Cardiac muscle cell (in vitro differentiated cells and primary cell): ENCODE measurements around the gene FNIP2. TPM values are rescaled to one million over a fixed set of nuclear protein-coding genes. Genes with fewer than 3 reads are reported as not detected.

ENCODE experiments used
- DNase-seq, 2 donors: peaks; one replicate each; pipeline versions ENCODE4 v3.0.0 to v3.0.0-alpha.2; 2010 to 2017; ENCODE audit warnings: low read depth in 1 of 2, low spot score in 1 of 2
- H3K27ac ChIP-seq: fragments of 200-600 bp; sonication (generic); 2 replicates; pipeline ENCODE4 v1.5.1; 2016
- H3K27me3 ChIP-seq: fragments of 200-600 bp; sonication (generic); 2 replicates; pipeline ENCODE4 v1.6.0; 2016; ENCODE audit warnings: control low read depth
- H3K36me3 ChIP-seq: fragments of 200-600 bp; sonication (generic); 2 replicates; pipeline ENCODE4 v1.5.1; 2016; ENCODE audit warnings: control low read depth
- H3K4me1 ChIP-seq: fragments of 200-600 bp; sonication (generic); 2 replicates; pipeline ENCODE4 v1.8.1; 2017; ENCODE audit warnings: low read depth, mild to moderate bottlenecking, mixed run types
- H3K4me3 ChIP-seq: fragments of 200-600 bp; sonication (generic); 2 replicates; pipeline ENCODE4 v1.5.1; 2016; ENCODE audit warnings: mild to moderate bottlenecking
- H3K9me3 ChIP-seq: fragments of 200-600 bp; sonication (generic); 2 replicates; pipeline ENCODE4 v1.5.1; 2017; ENCODE audit warnings: low read depth, mild to moderate bottlenecking, control low read depth
- CTCF ChIP-seq: IDR thresholded peaks from 2 replicates; pipeline ENCODE4 v1.5.1; 2012; ENCODE audit warnings: low read depth, mild to moderate bottlenecking, low read length
- polyA plus RNA-seq: library from polyadenylated mRNA; unstranded; fragments of >200 nt; fragmentation: Nextera tagmentation; extraction: Ambion mirVana; gene quantifications from 2 replicates; pipeline ENCODE4 v1.2.1, GENCODE V29; 2016
- total RNA-seq: library from RNA; depleted of rRNA; stranded (reverse); fragments of >200 nt; gene quantifications from 2 replicates; pipeline ENCODE4 v1.2.3, GENCODE V29; 2016

The FNIP2 gene
- total and polyA plus RNA-seq, 2 experiments from 2014 or later: 29.9 to 74.4 TPM

- DNase-seq: no peak
- peaks cover 49% of the 10 kb centered on the region for H3K4me1 ChIP-seq
- no peaks in the 10 kb centered on the region for H3K27me3 ChIP-seq
- peak overlapping the region; percentile 14 for H3K27ac ChIP-seq
- no peak overlapping the region for H3K4me3 ChIP-seq
- H3K36me3 ChIP-seq: no peaks in the 10 kb centered on the region
- no peak for TF ChIP-seq CTCF
- no peaks in the 10 kb centered on the region for H3K9me3 ChIP-seq
Measured at GRCh38 chr4:158796370-158797140, 27.7 kb downstream of the FNIP2 start.

GRCh38 chr4:158798062-158798461 is 29.2 kb downstream of the FNIP2 start:
- Histone ChIP-seq H3K36me3 (no peaks in the 10 kb centered on the region), H3K27ac (no peak overlapping the region), H3K9me3 (no peaks in the 10 kb centered on the region), H3K27me3 (no peaks in the 10 kb centered on the region), H3K4me3 (no peak overlapping the region), H3K4me1 (peaks cover 36% of the 10 kb centered on the region)
- no peak for TF ChIP-seq CTCF
- no peak for DNase-seq

GRCh38 chr4:158799013-158799770 is 30.4 kb downstream of the FNIP2 start:
- peak overlapping the region; percentile 53 for H3K27ac ChIP-seq
- peaks cover 32% of the 10 kb centered on the region for H3K4me1 ChIP-seq
- H3K36me3 ChIP-seq: no peaks in the 10 kb centered on the region
- DNase-seq: no peak
- no peak for TF ChIP-seq CTCF
- no peaks in the 10 kb centered on the region for H3K27me3 ChIP-seq
- no peaks in the 10 kb centered on the region for H3K9me3 ChIP-seq
- H3K4me3 ChIP-seq: no peak overlapping the region

- Histone ChIP-seq H3K4me3 (no peak overlapping the region), H3K27ac (peak overlapping the region; percentile 53), H3K9me3 (no peaks in the 10 kb centered on the region), H3K4me1 (peaks cover 35% of the 10 kb centered on the region), H3K27me3 (no peaks in the 10 kb centered on the region), H3K36me3 (no peaks in the 10 kb centered on the region)
- TF ChIP-seq CTCF: no peak
- no peak for DNase-seq
Measured at GRCh38 chr4:158799856-158800255, 31.0 kb downstream of the FNIP2 start.

GRCh38 chr4:158801066-158801465 is 32.2 kb downstream of the FNIP2 start:
- DNase-seq: no peak
- Histone ChIP-seq H3K4me3 (no peak overlapping the region), H3K27me3 (no peaks in the 10 kb centered on the region), H3K9me3 (no peaks in the 10 kb centered on the region), H3K36me3 (no peaks in the 10 kb centered on the region), H3K27ac (peak overlapping the region; percentile 79), H3K4me1 (peaks cover 46% of the 10 kb centered on the region)
- TF ChIP-seq CTCF: no peak
